K562 (cell line): ENCODE data around the gene LGALS8. TPM values are rescaled to one million over a fixed set of nuclear protein-coding genes. Genes with fewer than 3 reads are reported as not detected.

ENCODE experiments used
- ARID3A ChIP-seq: IDR thresholded peaks from 2 replicates; pipeline ENCODE4 v1.6.1; 2012; ENCODE audit warnings: low read depth, low read length, improper control_type of control experiment, borderline replicate concordance
- HNRNPUL1 ChIP-seq: fragments of 200-400 bp; formaldehyde crosslinking; IDR thresholded peaks from 2 replicates; pipeline ENCODE4 v1.6.1; 2017; ENCODE audit warnings: low read length
- HOMEZ ChIP-seq: fragments of 250-450 bp; sonication (Bioruptor Pico); IDR thresholded peaks from 2 replicates; pipeline ENCODE4 v1.4.0; 2020; ENCODE audit warnings: mild to moderate bottlenecking, moderate library complexity
- KDM2B ChIP-seq: fragments of 250-450 bp; sonication (Bioruptor Pico); IDR thresholded peaks from 2 replicates; pipeline ENCODE4 v1.8.0; 2021; ENCODE audit warnings: mild to moderate bottlenecking, moderate library complexity
- MAZ ChIP-seq, 2 experiments: fragments of 450-650 bp in 1 of 2; sonication (generic) in 1 of 2; formaldehyde crosslinking; IDR thresholded peaks in 1 of 2; conservative IDR thresholded peaks in 1 of 2; 2 replicates each; pipeline versions ENCODE4 v1.4.0 to v1.5.0; 2020; ENCODE audit warnings: mild to moderate bottlenecking in 1 of 2, missing genetic modification reagents in 1 of 2
- MYNN ChIP-seq, 2 experiments: sonication (generic); formaldehyde crosslinking in 1 of 2; IDR thresholded peaks; 2 replicates each; pipeline versions ENCODE4 v1.5.0 to v1.6.1; 2016 to 2020; ENCODE audit warnings: antibody characterized with exemption in 1 of 2, missing genetic modification reagents in 1 of 2
- NCOR1 ChIP-seq: fragments of 450-650 bp; IDR thresholded peaks from 2 replicates; pipeline ENCODE4 v1.6.1; 2016; ENCODE audit warnings: mild to moderate bottlenecking, moderate library complexity
- PYGO2 ChIP-seq: fragments of 450-650 bp; IDR thresholded peaks from 2 replicates; pipeline ENCODE4 v1.6.1; 2016; ENCODE audit warnings: mild to moderate bottlenecking, missing genetic modification characterization, moderate library complexity, missing compliant biosample characterization
- RBM17 ChIP-seq: fragments of 200-400 bp; formaldehyde crosslinking; IDR thresholded peaks from 2 replicates; pipeline ENCODE4 v1.6.1; 2017; ENCODE audit warnings: low read depth, mild to moderate bottlenecking, low read length, borderline replicate concordance
- RBM22 ChIP-seq: fragments of 200-400 bp; formaldehyde crosslinking; IDR thresholded peaks from 2 replicates; pipeline ENCODE4 v1.6.1; 2018; ENCODE audit warnings: low read length, low read depth; ENCODE audit not compliant: poor library complexity, severe bottlenecking
- SETDB1 ChIP-seq: IDR thresholded peaks from one replicate; pipeline ENCODE4 v1.6.1; 2012; ENCODE audit warnings: low read length, control low read depth, inconsistent platforms
- SMAD4 ChIP-seq: fragments of 250-450 bp; sonication (Bioruptor Pico); conservative IDR thresholded peaks from 2 replicates; pipeline ENCODE4 v1.8.0; 2021; ENCODE audit warnings: inconsistent platforms, mild to moderate bottlenecking, moderate library complexity
- SNIP1 ChIP-seq: fragments of 450-650 bp; IDR thresholded peaks from 2 replicates; pipeline ENCODE4 v1.7.1; 2017; ENCODE audit warnings: low read depth, mild to moderate bottlenecking
- TAF1 ChIP-seq: IDR thresholded peaks from 2 replicates; pipeline ENCODE4 v1.6.1; 2011; ENCODE audit warnings: mild to moderate bottlenecking, low read length, moderate library complexity; ENCODE audit not compliant: insufficient read depth, control insufficient read depth, severe bottlenecking; ENCODE audit errors: extremely low read depth
- TARDBP ChIP-seq: fragments of 450-650 bp; IDR thresholded peaks from 2 replicates; pipeline ENCODE4 v1.6.1; 2016
- TRIM28 ChIP-seq: fragments of 450-650 bp; IDR thresholded peaks from 2 replicates; pipeline ENCODE4 v1.6.1; 2017
- ZNF143 ChIP-seq: sonication (generic); formaldehyde crosslinking; IDR thresholded peaks from 2 replicates; pipeline ENCODE4 v1.9.0; 2022; ENCODE audit warnings: mild to moderate bottlenecking, missing genetic modification reagents
- ZNF408 ChIP-seq: fragments of 250-450 bp; sonication (Bioruptor Pico); IDR thresholded peaks from 2 replicates; pipeline ENCODE4 v1.4.0; 2020; ENCODE audit warnings: low read depth, mild to moderate bottlenecking, moderate library complexity
- ZNF75A ChIP-seq: fragments of 450-650 bp; formaldehyde crosslinking; IDR thresholded peaks from 2 replicates; pipeline ENCODE4 v1.4.0; 2020; ENCODE audit warnings: mild to moderate bottlenecking
- polyA plus RNA-seq, 8 experiments: library from polyadenylated mRNA; depleted of rRNA in 4 of 8; stranded (reverse) in 5 of 8; unstranded in 3 of 8; fragments of >200 nt; fragmentation: Nextera tagmentation in 2 of 8; fragmentation: Illumina TruSeq in 1 of 8; extraction: Ambion mirVana in 2 of 8; extraction: Trizol in 1 of 8; gene quantifications; 2 replicates each; pipeline versions ENCODE4 v1.2.1 to v1.2.3, GENCODE V29; 2011 to 2014; ENCODE audit warnings: inconsistent platforms in 1 of 8, missing spikeins in 1 of 8
- total RNA-seq, 7 experiments: library from RNA; depleted of rRNA in 6 of 7; stranded (reverse); fragments of >200 nt in 6 of 7; fragmentation: Illumina TruSeq in 2 of 7; extraction: Trizol in 2 of 7; gene quantifications; 2 replicates each; pipeline versions ENCODE4 v1.2.1 to v1.2.3, GENCODE V29; 2011 to 2021; ENCODE audit warnings: low replicate concordance in 1 of 7

Gene LGALS8
- total and polyA plus RNA-seq, 9 of the 15 experiments (the other 6 are each of a cell fraction or from before 2014, with no cell fraction given): 57.4 to 87.7 (median 70.3) TPM

- TF ChIP-seq RBM22: no peak
- TF ChIP-seq ZNF143 (CRISPR knock-in tag): no peak
- no peak for TF ChIP-seq TRIM28
- TF ChIP-seq NCOR1: 0 out of 2 replicates have a peak, but pooled peaks have one; percentile 6
- TF ChIP-seq KDM2B (CRISPR knock-in tag): peak; percentile 52; the same call in 1 of the 2 replicates
- TF ChIP-seq ARID3A: no peak
- TF ChIP-seq ZNF408 (CRISPR knock-in tag): no peak
- no peak for TF ChIP-seq RBM17
- TF ChIP-seq TARDBP: no peak
- no peak for TF ChIP-seq ZNF75A (CRISPR knock-in tag)
- TF ChIP-seq HNRNPUL1: no peak
- TF ChIP-seq MAZ (CRISPR knock-in tag; conservative IDR thresholded peaks at IDR 0.05 in 1 of 2, IDR thresholded peaks at IDR 0.05 in 1 of 2): no peak; a peak in 1 of 4 replicates
- TF ChIP-seq PYGO2: no peak
- no peak for TF ChIP-seq MYNN (IDR thresholded peaks at IDR 0.05)
- TF ChIP-seq MYNN (CRISPR knock-in tag; IDR thresholded peaks at IDR 0.05): no peak
- peak; percentile 84 for TF ChIP-seq TAF1
- no peak for TF ChIP-seq SNIP1
- no peak for TF ChIP-seq SMAD4
- no peak for TF ChIP-seq HOMEZ (CRISPR knock-in tag)
- TF ChIP-seq SETDB1: no peak
These were observed 536 bp downstream of the LGALS8 start (continued) for GRCh38 chr1:236524142-236524894.
